IPS-NIHi7 (cell line): ENCODE data around the gene FBXO9.

Source experiments
- DNase-seq: peaks from one replicate; pipeline ENCODE4 v3.0.0; 2012; ENCODE audit warnings: mixed read lengths; ENCODE audit errors: extremely low spot score

Gene FBXO9

DNA sequence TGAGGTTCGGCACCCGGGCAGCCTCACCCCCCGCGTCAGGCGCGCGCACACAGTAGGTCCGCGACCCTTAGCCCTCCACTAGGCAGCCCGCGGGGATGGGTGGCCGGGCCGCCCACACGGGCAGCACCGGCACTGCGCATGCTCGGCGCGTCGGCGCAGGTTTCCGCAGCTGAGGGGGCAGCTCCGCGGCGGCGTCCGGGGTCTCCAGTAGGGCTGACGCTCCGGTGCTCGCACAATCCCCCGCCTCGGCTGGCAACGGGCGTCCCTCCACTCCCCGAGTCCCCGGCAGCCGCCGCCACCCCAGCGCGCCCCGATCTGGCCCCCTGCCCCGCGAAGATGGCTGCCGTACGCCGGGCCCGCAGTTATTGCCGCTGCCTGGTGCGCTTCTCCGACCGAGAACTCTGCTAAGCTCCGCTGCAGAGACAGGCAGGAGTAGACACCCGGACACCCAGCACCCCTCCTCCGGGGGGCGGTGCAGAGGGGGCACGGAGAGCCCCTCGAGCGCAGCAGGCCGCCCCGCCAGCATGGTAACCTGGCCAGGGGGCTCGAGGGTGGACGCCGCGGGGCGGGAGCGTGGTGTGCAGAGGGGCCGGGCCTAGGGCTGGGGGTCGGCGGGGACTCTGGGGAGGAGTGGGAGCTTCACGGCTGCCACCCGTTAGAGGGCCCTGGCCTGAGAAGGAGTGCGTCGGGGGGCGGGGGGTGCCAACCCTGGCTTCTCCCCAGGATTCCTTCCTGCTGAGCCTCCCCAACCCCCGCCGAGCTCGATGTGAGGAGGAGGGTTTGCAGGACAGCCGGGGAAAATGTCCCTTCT lies at the start of gene FBXO9:
Gene FBXO9 (plus strand): TSS at position 139 of the 811 bp plus-strand sequence. CDS start 386 bp downstream, at position 525.
- DNase-seq = peak; percentile 83

DNA sequence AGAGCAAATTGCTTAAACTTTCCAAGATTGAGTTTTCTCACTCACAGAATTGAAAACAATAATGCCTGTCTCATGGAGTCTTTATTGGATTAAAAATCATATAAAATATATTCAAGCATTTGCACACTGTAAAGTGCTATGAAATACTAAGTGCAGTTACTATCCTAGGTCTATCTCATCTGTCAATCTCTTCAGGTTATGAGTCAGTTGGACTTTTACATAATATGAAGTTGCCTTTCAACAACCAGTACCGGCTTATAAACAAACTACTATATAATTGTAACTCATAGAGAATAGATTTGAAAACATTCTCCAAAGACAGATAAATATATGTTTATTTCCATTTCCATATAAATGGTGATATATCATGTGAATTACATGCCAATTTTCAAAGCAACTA lies 49.7 kb upstream of the FBXO9 start:
- no peak for DNase-seq

DNA sequence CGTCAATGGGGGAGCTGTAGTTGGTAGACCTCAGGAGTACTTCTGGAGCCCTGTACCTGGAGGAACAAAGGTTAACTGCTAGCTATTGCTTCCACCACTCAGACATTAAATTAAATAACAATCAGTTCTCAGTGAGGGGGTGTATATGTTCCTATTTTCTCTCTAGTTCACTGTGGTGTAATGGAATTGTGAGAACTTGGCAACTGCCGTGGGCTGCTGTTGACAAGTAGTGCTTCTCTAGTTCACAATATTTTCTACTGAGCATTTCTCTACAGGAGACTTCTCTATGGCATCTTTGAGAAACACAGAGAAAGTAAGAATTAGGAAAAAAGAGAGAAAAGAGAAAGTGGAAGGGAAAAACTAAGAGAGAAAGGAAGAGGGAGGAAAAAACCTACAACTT lies 46.8 kb upstream of the FBXO9 start:
- no peak for DNase-seq

DNA sequence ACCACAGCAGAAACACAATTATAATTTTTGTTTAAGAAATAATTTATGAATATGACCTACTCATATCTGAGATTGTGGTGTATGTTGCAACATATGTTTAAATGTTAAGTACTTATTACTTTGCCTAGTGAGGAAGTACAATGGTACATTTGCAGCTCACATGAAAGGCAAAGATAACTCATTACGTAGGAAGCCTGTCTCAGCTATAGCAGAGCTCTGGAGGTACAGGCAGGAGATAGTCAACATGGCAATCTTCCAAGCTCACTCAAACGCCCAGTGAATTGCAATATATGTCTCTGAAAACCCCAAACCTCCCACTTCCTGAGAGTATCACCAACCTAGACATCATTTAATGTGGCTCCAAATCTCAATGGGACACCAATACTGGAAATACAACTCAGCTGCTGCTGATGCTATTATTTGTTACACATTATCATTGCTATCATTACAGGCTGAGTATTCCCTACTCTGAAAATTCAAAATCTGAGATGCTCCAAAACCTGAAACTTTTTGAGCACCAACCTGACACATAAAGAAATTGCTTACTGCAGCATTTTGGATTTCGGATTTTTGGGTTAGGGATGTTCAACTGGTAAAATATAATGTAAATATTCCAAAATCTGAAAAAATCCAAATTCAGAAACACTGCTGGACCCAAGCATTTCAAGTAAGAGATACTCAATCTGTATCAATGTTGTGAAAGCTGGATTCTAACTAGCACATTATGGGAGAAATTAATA lies 45.0 kb upstream of the FBXO9 start:
- no peak for DNase-seq

DNA sequence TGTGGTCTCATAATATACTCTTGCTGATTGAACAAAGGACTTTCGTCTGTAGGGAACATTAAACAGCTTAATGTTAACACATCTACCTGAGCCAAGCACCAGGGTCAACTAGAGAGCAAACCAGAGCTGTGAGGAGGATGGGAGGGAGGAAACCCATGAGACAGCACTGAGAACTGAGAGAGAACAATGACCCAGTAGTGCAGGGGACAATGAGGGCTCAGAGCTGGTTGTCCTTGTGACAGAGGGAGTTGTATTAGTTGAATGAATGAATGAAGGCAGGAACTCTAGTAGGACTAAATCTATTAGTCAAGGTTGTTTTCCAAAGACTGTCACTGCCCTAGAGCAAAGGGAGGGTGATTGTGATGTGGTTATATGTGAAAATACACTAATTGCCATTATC lies 41.9 kb upstream of the FBXO9 start:
- DNase-seq = no peak

DNA sequence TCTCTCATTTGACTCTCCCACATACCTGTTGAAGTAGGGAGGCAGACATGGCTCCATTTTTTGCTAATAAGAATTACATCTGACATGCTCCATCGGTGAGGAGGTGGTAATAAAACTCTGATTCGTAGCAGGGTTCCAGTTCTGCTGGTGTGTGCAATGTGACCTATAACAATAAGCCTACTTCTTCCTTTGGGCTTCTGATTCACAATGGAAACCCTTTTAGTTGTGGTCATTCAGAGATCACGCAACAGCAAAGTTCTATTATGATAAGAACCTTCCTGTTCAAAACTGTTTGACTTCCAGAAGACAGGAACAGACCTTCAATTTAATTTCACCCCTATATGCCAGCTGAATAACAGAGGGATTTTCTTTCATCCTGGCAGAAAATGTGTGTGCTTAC lies 38.7 kb upstream of the FBXO9 start:
- DNase-seq = no peak

DNA sequence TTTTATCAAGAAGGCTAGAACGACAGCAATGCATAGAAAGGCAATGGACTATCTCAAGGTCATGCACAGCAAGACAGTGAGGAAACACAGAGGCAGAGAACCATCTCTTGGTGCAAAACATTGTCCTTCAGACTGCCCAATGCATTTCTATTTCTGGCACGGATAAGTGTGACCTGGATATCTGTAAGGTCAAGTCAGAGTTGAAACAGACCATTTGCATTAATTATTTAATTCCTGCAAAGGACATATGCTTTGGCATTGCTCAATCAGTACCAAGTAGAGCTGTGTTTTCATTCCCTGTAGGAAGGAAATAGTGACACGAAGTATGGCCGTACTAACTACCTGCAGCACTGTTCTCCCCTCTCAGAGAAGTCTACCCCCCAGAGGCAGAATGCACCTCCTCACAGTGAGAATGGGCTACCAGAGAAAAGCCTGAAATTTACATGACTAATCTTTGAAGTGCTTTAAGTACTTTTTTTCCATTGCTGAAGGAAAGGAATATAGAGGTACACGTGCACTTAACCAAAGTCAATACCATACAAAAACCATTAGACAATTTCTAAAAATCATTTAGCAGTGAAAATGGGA lies 38.0 kb upstream of the FBXO9 start:
- no peak for DNase-seq

DNA sequence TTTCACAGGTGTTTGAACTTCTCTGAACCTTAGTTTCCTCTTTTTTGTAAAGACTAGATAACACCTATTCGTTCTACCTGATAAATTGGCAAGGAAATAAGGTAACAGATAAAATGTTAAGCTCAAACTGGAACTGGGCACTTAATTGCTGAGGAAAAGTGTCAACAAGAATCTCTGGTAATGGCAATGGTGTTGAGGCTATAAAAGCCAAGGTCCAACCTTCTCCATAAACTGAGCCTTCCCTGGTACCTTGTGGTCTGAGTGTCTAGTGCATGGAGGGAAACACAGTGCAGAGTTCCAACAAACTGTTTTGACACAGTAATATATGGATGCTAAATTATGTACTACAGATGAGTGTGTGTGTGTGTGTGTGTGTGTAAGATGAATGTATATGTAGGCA lies 36.7 kb upstream of the FBXO9 start:
- DNase-seq = no peak

DNA sequence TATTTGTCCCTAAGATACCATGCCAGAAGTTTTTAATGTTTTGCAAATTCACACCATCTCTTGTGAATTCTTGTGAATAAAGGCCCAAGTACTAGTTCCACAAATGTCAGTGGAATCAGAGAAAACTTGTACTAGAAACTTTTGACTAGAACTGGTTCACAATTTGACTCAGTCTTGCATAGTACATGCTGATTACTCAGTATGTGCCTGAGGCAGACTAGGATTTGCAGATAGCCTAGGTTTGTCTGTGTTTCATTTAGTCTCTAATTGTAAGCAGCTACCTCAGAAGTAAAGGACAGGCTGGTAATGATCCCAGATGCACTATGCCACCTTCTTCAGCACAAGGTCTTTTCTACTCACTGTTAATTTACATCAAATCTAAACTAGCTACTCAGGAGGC lies 35.9 kb upstream of the FBXO9 start:
- no peak for DNase-seq

DNA sequence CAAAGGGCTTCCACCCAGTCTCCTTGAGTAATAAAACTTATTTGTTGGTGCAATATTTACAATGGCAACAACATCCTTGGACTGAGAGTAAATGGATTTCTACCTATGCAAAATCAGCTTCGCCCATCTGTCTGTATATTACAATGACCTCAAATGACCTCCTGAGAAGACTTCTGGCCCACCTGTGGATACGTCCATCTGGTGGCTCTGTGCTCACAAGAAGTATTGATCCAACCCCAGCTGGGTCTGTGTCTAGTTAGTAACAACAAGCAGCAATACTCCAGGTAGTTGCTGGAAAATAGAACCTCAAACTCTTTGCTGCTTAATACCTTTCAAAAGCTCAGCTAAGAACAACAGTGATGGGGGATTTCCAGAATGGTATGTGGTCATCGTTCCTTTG lies 35.4 kb upstream of the FBXO9 start:
- DNase-seq = no peak

DNA sequence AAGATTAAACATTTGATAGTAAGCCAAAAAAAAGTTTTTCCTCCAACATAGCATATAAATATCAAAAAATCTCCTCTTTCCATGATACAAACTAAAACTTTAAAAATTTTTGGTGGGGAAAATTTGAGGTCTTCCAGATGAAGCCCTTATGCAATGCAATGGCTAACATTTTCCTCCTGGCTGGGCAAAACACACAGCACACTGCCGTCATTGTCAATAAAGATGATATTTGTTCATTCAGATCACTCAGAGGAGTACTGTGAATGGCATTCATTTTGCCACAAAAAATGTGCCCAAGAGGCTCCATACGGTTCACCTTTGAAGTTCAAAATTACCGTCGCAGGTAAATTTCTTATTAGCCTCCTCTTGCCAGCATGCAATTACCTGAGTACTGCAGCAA lies 33.9 kb upstream of the FBXO9 start:
- no peak for DNase-seq

DNA sequence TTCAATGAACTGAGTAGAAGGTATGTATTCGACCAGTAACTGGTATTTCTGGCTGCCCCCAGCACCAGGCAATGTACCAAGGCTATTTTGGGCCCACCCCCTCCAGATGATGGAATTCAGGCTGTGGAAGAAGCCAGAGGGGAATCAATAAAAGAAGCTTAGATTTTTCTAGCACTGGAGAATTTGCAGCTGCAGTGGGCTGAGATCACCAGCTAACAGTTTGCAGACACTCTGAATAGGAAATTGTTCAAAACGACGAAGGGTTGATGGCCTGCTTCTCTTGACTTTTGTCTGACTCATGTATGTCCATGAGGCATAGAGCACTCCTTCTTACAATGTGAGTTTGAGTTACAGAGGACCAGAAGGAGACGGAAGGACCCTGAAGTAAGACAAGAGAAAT lies 32.4 kb upstream of the FBXO9 start:
- no peak for DNase-seq

DNA sequence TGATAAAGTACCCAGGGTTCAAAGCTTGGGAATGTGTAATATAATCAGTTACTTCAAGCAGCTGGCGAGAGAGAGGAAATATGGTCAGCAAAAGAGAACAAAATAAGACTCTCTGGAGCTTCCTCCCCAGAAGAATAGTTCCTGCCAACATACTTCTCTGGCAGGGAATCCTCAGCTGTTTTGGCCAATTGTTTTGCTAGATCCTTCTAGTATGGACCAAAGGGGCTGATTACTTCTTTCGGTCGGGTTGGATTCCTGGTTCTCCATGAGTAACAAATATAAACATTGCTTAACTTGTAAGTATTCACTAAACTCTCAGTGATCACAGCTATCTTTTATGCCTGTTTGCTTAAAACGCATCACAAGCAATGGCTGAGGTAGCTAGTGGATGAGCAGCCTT lies 31.4 kb upstream of the FBXO9 start:
- no peak for DNase-seq

DNA sequence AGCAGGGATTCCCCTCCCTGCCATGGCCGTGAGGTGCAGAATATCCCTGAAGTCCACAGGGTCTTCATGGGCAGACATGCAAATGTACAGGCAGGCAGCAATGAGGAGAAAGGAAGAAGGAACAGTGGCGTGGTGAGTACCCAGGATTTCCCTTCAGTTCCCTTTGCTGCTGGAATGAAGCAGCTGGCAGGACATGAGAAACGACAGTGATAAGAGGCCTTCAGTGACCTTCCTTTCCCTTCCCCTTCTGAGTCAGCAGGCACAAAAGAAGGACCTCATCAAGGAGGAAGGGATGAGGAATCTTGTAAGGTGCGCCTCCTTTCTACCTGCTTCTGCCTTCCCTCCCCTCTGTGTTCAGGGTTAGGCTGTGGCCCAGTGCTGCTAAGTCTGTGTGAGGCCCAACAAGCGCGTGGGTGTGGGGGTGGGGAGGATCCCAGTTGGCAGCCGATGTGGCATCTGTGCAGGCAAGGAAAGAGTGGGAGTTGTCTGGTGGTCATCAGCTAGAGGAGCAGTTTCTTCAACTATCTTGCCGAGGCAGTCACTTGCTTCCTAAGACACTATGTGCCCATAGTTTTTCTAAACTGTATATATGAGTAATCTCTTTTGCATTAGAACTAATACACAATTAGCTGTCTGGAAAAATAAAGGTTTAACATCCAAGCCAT lies 29.5 kb upstream of the FBXO9 start:
- DNase-seq = no peak

DNA sequence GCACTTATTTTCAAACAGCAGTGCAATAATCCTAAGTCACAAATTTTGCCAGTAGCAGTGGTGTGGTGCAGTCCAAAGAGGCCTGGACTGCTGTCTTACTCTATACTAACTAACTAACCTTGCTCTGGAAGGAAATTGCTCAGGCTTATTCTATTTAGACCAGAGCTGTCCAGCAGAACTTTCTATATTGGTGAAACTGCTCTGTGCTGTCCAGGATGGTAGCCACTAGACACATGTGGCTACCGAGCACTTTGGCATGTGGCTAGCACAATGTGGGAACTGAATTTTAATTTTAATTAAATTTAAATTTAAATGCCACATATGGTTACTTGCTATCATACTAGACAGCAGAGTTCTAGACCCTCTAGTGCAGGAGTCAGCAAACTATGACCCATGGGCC lies 27.1 kb upstream of the FBXO9 start:
- DNase-seq = no peak

DNA sequence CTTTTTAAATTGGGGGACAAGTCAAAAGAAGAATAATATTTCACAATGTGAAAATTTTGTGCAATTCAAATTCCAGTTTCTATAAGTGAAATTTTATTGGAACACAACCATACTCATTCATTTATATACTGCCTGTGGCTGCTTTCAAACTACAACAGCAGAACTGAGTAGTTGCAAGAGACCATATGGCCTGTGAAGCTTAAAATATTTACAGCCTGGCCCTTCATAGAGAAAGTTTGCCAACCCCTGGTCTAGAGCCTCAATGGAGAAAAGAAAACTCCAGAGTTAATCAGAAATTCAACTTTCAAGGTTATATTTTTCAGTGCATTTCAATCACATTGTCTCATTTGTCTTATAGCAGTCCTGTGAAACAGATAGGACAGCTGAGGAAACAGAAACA lies 26.6 kb upstream of the FBXO9 start:
- DNase-seq = no peak

DNA sequence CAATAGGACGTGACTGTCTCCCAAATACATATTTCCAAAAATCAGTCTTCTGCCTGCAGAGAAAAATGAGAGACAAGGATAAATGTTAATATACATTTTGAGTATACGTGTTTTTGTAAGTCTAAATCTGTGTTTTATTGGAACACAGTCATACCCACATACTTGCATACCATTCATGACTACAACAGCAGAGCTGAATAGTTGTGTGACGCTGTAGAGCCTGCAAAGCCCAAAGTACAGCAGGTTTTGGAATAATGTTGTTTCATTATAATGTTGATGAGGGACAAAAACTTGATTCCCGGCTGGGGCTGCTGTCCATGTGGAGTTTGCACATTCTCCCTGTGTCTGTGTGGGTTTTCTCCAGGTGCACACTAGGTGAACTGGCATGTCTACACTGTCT lies 23.8 kb upstream of the FBXO9 start:
- DNase-seq = no peak

DNA sequence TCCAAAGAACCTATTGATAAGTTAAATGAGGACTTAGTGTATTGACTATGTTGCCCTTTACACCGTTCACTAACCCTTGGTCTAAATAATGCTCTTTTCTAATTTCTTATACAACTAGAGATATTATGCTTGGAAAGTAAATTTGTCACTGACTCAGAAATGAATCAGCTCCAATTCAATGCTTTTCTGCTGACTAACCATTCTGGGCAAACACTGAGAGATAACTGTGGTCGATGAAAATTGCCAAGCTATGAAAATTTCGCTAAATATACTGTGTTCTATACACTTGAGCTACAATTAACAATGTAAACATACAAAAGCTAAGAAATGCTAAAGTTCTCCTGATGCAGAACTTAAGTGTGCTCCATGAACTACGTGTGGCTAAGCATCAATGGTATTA lies 23.1 kb upstream of the FBXO9 start:
- DNase-seq = no peak

DNA sequence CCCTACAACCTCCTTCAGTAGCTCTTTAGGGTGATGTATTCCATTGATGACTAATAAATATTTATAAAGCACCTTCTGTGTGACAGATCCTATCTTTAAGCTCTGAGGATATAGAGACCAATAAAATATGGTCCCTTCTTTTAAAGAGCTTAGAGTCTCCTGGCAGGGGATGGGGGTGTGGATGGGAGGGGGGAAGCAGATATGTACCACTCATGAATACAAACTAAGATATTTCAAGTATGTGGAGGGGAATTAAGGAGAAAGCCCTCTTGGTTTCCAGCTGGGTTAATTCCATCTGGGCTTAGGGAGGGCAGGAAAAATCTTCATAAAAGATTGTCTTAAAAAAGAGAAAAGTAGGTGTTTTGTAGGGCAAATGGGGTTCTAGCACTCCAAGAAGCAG lies 21.6 kb upstream of the FBXO9 start:
- DNase-seq = peak; percentile 20

DNA sequence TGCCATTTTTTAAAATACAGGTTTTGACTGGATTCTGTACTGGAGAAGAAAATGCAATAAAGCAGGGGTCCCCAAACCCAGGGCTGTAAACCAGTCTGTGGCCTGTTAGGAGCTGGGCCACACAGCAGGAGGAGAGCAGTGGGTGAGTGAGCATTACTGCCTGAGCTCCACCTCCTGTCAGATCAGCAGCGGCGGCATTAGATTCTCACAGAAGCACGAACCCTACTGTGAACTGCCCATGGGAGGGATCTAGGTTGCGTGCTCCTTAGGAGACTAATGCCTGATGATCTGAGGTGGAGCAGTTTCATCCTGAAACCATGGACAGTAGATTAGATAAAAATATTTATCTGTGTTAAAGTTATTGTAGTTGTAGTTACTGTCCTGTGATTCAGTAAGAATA lies 21.1 kb upstream of the FBXO9 start:
- DNase-seq = no peak

DNA sequence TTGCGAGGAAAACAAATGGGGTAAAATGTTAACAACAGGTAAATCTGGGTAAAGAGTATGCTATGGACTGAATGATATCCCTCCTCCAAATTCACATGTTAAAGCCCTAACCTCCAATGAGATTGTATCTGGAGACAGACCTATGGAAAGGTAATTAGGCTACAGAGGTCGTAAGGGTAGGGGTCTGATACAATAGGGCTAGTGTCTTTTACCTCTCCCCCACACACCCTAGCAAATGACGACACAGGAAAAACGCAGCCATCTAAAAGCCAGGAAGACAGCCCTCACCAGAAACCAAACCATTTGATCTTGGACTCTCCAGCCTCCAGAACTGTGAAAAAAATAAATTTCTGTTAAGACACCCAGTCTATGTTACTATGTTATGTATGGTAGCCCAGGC lies 20.6 kb upstream of the FBXO9 start:
- DNase-seq = no peak

DNA sequence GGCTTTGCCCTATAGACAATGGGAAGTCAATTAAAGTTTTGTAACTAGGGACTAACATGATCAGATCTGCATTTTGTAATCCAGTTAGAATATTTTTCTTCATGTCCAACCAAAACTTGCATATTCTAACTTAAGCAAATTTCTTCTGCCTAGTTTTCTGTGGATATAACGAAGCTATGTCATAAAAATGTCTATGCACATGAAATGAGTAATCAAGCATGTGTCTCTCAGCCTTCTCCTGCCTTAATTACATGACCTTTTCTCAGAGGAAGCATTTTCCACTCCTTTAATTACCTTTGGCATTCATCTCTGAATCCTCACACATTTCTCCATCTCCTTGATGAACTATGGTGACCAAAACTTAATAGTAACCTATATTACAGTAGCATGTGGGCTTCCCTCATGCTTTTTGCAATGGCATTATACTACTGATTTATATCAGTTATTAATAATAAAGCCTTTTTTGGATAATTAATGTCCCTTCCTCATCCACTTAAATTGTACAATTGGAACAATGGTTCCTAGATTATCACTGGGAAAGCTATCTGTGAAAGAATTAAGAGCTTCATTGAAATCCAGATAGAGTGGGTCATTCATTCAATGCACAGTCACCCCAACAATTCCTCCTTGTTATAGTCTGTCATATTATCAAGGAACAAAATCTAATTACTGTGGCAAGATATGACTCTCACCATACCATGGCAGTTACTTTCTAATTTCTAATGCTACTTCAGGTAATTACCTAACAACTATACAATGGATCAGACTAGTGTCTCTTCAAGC lies 19.1 kb upstream of the FBXO9 start:
- DNase-seq = no peak
